ENCODE results near the gene CTSD.

DNA sequence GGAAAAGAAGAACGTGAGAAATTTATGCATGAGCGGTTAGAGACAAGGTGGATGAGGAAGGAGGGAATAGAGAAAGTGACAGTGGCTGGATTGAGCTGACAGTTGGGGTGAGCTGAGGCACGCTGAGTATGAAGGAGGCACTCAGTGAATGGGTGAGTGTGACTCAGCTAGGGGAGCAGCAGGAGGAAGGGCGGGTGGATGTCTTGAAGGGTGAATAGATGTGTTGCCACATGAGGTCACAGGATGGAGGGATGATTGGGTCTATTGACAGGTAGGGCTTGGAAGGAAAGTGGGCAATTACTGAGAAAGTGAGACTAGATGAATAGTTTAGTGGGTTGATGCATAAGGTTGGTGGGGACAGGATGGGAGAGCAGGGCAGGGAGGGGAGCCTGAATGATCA lies 21.4 kb downstream of the CTSD start:
- no peak for TF ChIP-seq RXRA (IDR thresholded peaks at IDR 0.05)
- TF ChIP-seq, protein P1, sequence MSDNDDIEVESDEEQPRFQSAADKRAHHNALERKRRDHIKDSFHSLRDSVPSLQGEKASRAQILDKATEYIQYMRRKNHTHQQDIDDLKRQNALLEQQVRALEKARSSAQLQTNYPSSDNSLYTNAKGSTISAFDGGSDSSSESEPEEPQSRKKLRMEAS (IDR thresholded peaks at IDR 0.05) = no peak
- TF ChIP-seq FOXA1 (IDR thresholded peaks at IDR 0.05) = no peak
- no peak for TF ChIP-seq CTCF (IDR thresholded peaks at IDR 0.05; ENCODE audit: low read depth, low read length, missing input control)

All from liver (tissue), 3 donors.